Activated gamma-delta T cell treated with Interleukin-2 at 50 U/mL for 16 hours (primary cell): ENCODE data around the gene TRIM66.
A peak's percentile ranks its signal among the peaks of the same experiment; 100 is the strongest.

ENCODE experiments used
- DNase-seq: peaks from one replicate; pipeline ENCODE4 v3.0.0-alpha.2; 2020

Gene TRIM66

GRCh38 chr11:8682303-8683114 is at the start of gene TRIM66, which contains the start of gene RPL27A:
TRIM66 (minus strand) TSS chr11:8682665; CDS start chr11:8672274, 10,391 bp downstream.
RPL27A (plus strand) TSS chr11:8682792; CDS start chr11:8682814, 22 bp downstream.
- DNase-seq: peak; percentile 99

DNA sequence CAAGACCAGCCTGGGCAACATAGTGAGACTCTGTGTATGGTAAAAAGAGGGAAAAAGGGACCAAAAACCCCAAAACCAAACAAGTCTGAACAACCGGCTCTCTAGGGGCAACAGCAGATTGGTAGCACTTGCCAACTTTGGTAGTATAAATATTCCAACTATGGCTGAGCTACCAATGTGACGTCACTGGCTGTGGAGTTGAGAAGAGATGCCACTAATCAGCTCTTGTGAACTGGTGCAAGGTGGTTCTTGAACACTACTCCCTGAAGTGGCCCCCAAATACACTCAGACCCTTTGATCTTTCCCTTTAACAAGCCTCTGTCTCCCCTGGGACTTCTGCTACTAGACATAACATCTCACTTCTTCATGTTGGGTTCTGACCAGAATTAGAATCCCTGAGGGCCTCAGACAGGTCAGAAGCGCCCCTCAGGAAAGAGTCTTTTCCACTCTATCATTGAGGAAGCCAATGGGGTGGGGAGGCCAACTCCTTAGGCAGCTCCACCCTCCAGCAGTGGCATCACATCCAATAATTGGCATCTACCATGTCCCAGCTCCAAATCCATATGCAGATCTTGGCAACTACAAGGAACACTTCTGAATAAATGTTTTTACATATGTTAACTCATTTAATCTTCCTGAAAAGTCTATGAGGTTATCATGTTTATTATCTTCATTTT is 49.3 kb upstream of the TRIM66 start:
- DNase-seq: no peak

- no peak for DNase-seq
These were observed 48.2 kb upstream of the TRIM66 start for GRCh38 chr11:8730697-8731020.

DNA sequence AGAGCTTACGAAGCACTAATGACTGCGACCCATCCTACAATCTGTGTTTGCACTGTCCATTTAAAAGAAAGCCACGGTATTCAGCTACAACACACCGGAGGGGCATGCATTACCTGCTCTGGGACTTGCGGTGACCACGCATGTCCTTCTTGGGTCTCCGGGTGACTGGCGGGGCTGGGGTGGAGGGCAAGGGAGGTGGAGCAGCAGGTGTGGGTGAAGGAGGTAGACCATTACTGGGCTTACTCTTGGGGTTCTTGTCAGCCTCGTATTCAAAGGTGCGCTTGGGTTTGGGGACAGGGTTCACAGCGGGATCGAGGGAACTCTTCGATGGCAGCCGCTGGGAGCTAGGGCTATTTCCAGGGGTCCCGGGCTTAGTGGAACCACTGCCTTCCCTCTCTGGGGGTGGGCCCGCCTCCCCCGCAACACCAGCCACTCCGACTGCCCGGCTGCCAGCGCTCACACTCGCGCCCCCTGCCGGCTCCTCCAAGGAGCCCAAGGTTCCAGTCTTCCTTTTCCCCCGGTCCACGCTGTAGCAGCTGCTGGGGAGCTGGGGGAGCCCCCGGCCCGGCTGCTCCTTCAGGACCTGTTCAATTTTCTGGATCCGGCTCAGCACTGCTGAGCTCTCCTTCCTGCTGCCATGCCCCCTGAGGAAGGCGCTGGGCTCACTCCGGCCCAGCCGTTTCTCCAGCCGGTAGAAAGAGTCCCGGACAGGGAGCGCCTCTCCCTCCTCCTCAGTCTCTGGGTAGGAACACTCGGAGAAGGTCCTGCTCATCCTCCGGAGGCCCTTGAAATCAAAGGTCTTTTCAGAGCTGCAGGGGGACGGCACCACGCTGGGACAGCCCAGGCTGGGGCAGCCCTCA is 47.6 kb upstream of the TRIM66 start:
- no peak for DNase-seq

- no peak for DNase-seq
These were observed 46.6 kb upstream of the TRIM66 start for GRCh38 chr11:8729067-8729466.

- no peak for DNase-seq
These were observed 46.1 kb upstream of the TRIM66 start for GRCh38 chr11:8728563-8728962.

- DNase-seq: no peak
These were observed 43.9 kb upstream of the TRIM66 start for GRCh38 chr11:8726395-8726794.

GRCh38 chr11:8724682-8725081 is 42.2 kb upstream of the TRIM66 start:
- DNase-seq: no peak

GRCh38 chr11:8723711-8724110 is 41.2 kb upstream of the TRIM66 start:
- DNase-seq: no peak

DNA sequence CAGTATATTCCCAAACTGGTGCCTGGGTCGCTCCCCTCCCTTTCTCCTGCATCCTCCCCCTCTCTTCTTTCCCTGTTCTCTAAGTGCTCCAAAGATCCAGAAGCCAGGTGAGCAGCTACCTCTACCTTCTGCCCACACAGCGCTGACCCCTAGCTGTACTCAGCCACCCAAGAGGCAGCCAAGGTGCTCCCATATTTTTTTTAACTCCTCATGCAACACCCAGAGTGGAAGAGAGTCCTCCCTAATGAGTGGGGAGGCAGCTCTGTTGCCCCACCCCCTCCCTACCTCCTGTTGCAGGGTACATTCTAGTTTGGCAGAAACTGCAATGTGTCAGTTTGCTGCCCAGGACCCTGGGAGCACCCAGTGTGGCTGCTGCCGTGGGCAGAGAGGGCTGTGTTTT is 40.3 kb upstream of the TRIM66 start:
- DNase-seq: no peak

- DNase-seq: no peak
These were observed 39.4 kb upstream of the TRIM66 start for GRCh38 chr11:8721609-8722500.

GRCh38 chr11:8720868-8721608 is 38.6 kb upstream of the TRIM66 start:
- no peak for DNase-seq

DNA sequence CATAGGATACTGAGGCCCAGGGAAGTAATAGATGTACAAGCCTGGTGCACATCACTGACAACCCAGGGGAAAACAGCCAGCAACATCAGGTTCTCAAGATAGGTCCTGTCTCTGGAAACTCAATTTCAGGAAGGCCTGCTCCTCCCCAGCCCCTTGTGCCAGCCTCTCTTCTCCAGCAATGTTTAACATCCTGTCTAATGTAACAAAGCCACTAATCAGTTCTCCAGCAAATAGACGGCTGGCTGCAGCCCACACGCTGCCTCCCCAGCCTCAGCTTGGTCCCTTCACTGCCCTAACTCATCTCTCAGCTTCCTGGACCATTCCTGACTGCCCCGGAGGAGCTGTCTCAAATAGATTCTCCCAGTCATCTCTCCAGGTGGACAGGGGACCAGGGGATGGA is 37.9 kb upstream of the TRIM66 start:
- no peak for DNase-seq

DNA sequence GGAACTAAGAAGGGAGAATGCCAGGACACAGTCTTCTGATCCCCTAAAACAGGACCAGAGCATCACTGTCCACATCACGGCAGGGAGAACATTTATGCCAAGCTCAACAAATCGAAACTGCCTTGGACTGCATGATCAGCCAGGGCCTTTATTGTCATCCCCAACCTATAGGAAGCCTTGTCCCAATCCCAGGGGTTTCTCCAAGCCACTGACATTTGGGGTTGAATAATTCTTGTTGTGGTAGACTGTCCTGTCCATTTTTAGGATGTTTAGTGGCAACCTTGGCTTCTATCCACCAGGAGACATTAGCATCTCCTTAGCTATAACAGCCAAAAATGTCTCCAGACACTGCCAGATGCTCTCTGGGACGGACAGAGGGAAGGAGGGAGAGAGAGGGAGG is 37.3 kb upstream of the TRIM66 start:
- no peak for DNase-seq

DNA sequence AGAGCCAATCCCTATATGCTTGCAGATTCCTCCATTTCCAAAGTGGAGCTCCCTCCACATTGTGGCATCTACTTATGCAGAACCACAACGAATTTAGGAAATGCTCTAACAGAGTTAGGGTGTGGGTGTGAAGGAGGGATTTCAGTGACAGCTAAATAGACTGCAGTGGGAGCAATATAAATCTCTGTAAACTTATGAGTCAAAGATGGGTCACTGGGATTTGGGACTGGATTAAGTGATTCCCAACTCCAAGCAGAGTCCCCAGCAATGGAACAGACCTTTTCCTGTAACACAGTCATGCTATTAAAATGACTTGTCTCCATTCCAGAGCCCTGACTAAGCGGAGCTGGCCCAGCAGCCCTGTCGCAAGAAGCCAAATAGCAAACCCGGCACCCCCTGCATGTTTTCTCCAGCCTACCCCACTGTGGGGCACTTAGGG is 36.8 kb upstream of the TRIM66 start:
- DNase-seq: no peak

DNA sequence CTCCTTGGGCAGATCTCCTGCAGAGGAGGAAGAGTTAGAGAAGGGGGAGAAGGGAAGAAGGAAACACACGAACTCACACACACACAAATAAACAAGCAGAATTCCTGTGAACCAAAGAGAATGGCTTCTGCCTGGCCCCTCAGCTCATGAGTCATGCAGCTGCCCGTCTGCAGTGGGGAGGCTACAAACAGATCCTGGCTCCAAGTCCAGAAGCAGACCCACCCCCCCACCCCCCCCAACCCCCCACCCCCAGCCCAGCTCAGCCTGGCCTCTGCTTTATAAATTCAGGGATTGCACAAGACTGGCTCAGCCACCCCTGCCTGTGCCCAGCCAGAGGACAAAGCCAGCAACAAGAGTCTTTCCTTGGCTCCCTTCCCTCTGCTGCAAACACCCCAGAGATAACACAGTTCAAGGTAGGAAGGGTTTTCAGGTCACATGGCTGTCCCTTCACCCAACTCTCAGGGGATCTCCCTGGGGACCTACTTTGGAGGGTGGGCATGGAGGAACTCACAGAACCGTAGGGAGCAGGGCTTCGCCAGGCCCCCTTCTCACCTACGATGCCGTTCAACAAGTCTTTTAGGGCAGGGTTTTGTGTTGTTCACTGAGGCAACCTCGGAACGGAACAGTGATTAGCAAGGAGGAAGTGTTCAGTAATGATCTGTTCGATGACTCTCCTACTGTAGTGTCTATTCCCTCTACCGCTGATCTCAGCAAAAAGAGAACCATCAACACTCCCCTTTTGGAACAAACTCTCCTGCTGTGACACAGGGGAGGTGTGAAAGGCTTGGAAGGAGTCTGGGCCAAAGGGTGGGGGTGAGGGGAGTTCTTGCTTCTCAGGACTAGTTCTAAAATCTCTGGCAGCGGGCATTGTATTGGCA is 35.6 kb upstream of the TRIM66 start:
- DNase-seq: no peak

DNA sequence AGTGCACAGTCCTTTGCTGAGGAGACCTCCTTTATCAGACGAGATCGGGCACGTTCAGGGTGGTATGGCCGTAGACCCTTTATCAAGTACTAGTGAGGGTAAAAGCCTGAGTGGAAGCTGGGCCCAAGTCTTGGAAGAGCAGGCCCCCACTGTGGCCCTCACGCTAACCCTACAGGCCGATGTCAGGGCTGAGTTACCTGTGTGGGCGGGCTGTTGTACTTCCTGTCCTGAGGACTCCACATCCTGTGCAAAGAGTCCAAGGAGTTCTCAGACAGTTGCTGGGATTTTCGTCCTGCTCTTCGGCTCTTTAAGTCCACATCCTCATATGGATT is 35.0 kb upstream of the TRIM66 start:
- DNase-seq: no peak

GRCh38 chr11:8715501-8715900 is 33.0 kb upstream of the TRIM66 start:
- DNase-seq: no peak

DNA sequence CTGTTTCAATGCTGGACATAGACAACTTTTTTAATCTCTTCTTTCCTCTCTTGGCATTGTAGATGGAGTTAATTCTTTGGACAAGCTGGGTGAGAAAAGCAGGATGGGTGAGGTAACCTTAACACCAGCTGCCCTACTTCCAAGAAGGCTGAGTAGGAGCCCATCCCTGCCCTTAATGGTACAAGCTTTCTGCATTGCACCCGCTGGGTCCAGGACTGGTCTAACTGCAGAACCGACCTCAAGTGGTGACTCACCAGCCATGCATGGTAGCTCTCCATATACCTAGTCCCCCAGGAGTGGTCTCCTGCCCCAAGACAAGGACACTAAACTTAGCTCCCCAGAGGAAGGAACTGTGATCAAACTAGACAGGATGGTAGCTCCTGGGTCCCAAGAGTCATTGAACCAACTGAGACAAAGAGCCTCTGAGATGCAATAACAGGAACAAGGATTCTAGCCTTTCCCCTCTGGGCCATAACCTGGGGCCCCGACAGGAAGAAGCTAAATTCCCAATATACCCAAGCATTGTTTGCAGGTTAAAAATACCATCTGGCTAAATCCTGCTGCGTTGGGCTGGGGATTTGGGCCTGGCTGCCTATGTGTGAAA is 32.3 kb upstream of the TRIM66 start:
- DNase-seq: no peak

DNA sequence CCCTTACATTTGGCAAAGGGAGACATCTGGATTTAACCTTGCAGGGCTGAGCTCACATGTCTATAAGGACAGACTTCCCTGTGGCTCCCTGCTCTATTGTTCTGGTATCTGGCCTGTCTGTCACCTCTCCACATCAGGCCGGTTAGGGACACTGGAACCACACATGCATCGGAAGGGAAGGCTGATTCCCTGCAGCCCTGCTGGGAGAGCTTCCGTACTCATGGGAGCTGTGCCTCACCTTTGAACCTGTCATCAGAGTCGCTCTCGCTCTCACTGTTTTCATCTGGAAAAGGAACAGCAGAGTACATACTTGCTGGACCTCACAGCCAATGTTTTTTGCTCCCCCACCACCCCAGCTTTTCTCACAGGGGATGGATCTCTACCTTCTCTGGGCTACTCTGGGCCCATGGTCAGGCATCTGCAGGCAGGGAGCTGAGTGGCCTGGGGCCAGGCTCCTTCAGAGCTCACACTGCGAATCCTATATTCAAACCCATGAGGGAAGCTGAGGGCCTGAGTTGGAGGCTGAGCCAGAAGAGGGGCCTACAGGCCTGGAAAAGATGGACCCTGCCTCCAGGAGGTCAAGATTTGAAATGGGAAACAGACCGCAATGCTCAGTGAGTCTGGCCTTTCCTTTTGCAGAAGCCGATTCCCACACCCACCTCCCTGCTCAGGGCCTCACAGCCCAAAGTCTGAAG is 31.4 kb upstream of the TRIM66 start:
- no peak for DNase-seq
